RKO (cell line): ENCODE data around the gene SORCS3.

Experiments
- DNase-seq: peaks from one replicate; pipeline ENCODE4 v3.0.0-alpha.2; 2016; ENCODE audit warnings: low spot score

Gene SORCS3

DNA sequence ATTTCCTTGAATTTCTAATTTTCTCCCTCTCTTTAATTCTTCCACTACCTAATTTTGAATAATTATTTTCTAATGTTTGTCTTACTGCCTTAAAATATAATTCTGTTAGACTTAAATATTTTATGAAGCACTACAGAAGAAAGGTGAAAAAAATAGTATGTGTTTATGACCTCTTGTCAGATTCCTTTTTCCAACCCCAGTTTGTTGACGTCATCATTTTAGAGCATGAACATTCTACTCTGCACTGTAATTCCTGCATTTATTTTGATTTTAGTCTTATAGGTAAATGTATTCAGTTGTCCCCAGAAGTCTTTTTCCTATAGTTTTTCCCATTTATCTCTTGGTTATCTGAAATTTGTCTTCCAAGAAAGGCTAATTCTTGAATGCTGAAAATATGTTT lies 468.1 kb downstream of the SORCS3 start:
- no peak for DNase-seq

DNA sequence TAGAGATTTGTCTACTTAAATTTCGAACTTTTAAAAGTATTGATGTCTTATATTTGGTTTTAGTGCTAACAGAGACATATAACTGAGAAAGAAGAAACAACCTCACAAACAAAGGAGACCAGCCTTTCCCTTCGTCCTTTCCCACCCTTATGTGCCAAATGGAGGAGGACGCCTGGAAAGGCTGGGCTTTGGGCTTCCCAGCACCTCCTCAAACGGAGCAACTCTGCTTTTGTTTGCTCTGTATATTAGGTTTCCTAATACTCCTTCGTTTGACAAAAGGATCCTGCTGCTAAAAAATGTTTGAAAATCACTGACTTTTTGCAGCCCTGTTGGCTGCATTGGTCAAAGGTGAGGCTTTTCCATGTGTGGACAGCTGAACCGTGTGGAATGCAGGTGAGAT lies 471.8 kb downstream of the SORCS3 start:
- no peak for DNase-seq

DNA sequence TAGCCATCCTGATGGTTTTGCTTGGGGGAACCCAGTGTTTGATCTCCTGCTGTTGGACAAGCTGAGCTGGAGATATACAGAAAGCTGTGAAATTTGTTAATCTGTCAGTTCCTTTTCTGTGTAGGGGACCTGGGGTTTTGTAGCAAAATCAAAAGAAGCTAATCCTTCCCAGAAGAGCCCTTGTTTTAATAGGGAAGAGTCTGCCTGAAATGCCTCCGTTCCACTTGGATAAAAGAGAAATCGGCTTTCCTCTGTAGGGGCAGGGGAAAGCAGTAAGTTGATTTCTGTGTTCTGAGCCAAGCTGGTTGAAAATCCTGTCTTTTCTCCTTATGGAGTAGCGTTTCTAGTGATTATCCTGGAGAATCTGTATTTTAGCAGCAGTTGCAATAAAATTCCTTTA lies 472.6 kb downstream of the SORCS3 start:
- no peak for DNase-seq

DNA sequence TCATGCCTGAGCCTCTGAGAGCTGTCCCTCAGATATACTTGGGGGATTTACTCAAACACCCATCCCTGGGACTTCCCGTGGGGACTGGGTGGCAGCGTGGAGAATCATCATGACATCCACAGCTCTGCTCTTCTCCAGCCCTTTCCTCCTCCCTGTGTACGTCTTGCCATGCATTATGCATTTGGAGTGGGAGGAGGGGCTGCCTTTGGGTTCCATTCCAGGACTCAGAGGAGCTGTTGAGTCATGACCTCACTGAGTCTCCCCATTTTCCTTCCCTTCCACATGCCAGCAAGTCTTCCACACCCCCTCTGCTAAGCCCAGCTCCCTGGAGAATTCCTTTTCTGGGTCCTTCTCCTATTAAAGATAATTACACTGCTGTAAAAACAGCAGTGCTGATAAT lies 480.7 kb downstream of the SORCS3 start:
- DNase-seq = no peak

DNA sequence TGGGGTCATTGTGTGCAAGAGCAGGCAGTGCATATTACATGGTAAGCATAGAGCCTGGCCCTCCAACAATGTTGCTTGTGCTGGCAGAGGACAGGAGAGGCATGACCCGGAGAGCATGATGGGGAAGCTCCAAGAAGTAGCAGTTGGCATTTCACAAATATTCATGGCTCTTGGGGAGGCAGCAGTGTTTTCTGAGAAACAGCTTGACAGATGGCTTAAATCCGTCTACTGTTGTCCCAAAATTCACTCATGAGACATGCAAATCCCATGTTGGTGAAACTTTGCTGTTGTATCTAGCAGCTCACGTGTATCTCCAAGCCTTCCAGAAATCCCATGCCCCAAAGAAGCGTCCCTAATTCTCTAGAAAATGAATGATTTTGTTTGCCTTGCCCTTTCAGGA lies 487.0 kb downstream of the SORCS3 start:
- DNase-seq = no peak

DNA sequence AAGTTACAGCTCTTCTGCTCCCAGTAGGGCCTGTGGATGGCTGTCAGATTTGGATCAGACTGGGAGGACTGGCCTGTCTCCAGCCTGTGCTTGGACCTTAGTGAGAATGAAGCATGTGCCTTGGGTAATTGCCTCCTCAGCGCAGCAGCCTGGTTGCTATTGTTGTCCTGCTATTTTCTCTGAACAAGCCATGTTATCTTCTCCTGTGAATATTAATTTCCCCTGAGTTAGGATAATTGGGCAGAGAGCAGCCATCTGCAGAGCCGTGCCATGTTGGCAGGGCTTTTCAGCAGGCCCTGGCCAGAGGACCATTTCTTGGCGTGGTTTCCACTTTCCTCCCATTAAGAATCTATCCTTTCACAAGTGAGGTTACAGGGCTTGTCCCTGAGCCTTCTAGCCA lies 497.3 kb downstream of the SORCS3 start:
- DNase-seq = no peak

DNA sequence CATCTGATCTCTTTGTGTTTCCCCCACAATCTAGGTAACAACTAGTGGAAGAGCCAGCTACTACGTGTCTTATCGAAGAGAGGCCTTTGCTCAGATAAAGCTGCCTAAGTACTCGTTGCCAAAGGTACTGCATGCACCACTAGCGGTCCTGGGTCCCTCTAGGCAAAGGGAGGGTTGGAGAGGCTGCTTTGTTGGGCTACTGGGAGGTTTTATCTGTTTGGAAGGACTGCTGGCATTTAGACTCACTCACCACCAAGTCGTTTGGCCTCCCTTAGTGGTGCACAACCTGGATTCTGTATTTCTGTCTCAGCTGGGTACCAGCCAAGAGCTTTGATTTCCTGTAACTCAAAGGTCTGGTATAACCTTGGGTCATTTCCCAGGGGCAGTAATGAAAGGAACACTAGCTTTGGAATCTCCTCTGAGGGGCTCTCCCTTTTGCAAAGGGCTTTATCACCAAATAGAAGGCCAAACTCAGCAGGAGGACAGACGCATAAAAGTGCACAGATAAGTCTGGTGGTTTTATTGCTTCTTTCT lies 498.3 kb downstream of the SORCS3 start:
- DNase-seq = no peak

DNA sequence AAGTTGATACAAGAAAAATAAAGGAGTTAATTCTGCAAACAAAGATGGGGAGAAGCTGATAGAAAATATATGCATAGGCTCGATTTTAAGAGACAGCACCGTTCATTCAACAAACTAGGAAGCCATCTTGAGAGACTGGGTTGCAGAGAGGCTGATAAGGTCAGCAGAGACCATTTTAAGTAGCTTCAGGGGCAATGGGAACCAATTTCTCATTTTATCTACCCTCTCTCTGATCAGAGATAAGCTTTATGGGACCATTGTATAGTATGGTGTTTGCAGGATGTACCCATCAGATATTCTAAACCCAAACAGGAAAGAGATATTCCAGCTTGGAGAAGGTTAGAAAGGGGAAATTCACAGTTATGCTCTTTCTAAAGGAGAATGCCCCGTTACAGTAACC lies 499.5 kb downstream of the SORCS3 start:
- no peak for DNase-seq

DNA sequence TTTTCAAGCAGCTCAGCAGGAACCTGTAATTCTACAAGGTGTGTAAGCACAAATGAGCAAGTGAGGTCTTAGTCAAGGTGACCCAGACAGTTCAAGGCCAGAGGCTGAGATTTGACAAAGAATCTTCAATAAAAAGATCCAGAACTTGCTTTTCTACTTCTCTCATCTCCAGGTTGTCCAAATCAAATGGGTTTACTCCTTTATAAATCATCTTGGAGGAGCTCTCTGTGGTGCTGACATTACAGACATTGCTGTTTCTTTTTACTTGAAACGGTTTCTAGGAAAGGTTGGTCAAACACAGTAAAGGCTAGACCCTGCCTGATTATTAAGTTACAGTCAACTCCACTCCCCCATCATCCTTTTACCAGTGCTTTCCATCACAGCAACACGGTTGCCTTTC lies 504.6 kb downstream of the SORCS3 start:
- DNase-seq = no peak

DNA sequence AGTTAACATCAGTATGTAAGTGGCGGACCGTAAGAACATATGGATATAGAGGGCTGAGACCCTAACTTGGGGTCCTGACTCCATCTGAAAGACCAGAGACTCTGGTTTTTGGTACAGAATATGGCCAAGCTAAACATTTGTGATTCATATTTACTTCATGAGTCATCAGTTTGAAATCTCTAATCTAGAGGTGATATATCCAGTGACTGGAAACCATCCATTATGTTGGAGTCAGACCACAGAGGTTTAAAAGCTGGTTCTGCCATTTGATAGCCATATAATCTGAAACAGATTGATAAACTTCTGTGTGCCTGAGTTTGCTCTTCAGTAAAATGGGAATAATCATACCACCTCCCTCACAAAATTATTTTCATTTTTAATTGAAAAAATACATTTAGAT lies 505.3 kb downstream of the SORCS3 start:
- DNase-seq = no peak

DNA sequence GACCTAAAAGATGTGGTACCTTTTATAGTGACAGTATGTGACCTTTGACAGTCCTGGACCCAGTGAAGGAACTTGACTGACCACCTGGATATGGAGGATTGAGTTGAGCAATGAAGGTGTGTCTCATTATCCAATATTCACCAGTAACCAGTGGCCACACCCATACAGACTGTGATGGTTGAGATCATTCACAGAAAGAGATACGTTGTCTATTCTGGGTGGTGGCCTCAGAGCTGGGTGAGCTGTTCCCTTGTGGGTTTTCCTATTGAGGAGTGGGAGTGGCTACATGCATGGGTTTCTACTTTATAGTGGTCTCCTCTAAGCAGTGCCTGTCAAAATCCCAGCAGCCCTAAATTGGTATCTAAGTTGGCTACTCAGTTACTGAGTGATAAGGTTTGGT lies 507.4 kb downstream of the SORCS3 start:
- DNase-seq = no peak

DNA sequence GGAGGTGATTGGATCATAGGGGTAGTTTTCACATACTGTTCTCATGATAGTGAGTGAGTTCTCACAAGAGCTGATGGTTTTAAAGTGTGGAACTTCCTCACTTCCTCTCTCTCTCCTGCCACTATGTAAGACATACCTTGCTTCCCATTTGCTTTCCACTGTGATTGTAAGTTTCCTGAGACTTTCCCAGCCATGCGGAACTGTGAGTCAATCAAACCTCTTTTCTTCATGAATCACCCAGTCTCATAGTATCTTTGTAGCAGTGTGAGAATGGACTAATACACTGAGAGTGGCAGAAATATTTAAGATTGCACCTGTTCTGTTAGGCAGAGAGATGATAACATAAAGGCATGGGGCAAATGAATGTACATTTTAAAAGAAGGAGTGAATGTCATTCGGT lies 507.8 kb downstream of the SORCS3 start:
- peak; percentile 5 for DNase-seq

DNA sequence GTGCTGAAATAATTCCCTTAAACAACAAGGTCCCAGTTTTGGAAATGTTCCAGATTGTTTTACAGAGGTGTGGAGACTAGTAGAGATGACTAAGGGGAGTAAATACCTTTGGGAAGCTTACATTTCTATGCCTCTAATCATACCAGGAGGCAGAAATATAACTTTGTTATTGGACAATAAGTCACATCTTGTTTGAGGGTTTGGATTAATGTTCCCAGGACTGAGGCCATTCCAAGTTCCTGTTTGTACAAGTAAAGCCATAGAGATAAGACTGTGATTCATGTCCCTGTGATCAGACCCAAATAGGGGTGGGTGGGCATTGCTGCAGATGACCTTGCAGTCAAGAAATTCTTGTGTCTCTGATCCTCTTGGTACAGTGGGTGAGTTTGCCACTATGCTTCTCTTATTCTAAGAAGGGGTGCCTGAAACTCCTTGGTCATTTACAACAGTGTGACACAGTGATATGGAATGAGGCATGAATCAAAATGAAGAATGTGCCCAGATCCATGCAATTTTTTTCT lies 508.3 kb downstream of the SORCS3 start:
- DNase-seq = peak; percentile 4

DNA sequence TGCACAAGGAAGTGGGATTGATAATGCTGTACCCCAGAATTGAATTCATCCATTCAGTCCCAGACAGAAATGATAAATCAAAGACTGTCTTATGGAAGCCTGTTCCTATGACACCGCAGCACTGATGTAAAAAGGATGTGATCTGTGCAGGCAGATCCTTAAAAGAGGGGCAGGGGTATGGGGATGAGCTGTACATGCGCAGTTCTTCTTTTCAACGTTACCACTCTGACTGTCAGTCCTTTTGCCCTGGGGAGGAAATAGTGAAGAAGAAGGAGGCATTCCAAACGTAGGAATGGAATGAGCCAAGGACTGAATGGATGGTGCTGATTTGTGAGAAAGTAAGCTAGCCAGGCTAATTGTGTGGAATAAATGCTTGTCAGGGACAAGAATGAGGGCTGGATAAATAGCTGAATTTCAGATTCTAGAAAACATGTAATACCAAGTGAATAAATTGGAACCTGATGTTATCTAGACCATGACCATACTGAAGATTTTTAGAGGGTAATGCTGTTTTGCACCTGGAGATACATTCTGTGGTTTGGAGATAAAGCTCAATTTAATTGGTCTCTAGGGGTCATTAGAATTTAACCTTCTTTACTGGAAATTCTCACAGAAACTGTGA lies 509.3 kb downstream of the SORCS3 start:
- DNase-seq = no peak

DNA sequence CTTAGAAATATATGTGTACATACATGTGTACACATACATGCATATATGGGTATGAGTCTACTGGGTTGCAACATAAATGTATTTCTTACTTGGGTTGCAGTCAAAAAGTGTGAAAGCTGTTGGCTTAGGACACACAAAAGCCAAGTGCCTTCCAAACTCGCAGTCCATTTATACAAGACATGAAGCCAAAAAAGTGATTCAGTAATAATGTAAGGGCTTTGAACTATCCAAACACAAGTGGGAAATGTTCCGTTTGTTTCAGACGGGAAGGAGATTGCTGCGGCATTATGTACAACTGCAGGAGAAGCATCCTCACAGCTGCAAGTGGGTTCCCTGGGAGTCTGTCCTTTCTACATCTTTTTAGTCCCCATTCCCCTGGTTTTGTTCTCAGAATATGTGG lies 513.6 kb downstream of the SORCS3 start:
- DNase-seq = no peak

DNA sequence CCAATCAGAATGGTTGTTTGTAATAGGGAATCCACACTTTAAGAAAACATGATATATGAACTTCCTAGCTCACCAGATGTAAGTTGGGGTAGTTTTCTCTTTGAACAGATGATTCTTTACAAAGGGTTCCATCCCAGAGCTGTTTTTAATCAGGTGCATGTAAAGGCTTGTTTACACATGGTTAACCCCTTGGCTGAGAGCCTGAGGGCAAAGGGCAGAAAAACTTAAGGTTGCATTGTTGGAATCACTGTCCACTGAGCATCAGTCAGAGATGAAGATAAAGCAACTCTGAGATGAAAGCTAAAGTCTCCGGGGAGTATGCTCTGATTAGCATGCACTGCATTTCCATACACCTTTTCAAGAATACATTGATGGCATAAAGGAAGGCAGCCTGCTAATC lies 518.2 kb downstream of the SORCS3 start:
- DNase-seq = no peak

DNA sequence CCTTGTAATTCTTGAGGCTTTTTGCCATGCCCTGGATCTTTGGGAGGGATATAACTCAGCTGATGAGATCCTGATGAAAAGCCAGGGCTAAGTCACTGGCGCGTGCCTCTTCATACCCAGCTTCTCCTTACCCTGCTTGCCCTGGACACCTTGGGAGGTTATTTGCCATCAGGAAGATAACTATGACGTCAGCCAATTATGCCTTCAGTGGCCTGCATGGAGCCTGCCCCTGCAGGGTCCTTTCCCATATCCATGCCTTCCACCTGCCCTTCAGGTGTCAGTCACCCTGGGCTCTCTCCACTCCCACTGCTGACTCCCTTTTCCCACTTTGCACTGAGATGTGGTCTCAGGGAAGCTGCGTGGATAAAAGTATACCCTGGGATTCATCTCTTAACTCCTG lies 520.1 kb downstream of the SORCS3 start:
- no peak for DNase-seq

DNA sequence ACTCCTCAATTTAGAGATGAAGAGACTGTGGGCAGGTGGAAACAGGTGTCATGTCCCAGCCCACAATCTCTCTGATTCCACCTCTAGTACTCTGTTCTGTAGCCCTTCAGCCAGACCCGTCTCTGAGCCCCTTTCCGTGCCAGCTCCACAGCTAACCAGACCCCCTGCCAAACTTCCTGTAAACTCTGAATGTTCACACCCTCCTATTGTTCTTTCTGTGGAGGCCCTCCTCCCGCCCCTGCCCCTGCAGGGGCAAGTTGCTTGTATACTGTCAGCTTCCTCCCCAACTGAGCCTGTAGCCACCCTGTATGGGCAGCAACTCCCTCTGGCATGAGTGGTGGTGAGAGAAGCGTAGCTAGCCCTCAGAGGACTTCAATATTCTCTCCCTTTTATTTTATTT lies 520.7 kb downstream of the SORCS3 start:
- no peak for DNase-seq

DNA sequence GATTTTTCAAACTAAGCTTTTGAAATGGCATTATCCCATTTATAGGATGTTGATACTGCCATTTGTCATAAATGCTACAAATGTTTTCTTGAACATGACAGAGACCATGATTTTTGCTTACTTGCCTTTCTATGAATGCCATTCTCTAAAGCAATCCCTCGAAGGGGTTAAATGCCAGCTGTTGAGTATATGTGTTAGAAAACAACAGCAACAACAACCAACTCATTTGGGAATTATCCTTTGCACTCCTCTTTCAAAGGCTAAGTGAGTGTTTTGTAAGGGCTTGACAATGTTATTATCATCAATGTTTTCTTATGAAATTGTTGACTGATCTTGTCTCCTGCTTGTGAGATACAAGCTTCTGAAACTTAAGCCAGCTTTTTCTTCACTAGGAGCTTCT lies 529.4 kb downstream of the SORCS3 start:
- no peak for DNase-seq

DNA sequence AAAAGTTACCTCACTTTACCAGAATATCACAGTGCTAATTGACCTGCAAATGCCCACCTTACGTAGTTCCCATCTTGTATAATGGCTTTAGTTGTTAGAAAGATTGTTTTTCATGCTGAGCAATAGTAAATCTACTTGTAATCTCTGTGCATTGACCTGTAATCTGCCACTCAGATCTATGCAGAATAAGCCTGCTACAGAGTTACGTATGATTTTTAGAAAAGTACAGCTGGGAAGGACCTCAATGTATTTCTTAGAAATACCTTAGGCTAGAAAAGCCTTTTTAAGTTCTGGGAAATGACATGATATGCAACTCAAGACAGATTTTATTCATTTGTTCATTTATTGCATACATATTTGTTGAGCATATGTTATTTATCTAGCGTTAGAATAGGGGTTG lies 530.9 kb downstream of the SORCS3 start:
- no peak for DNase-seq

DNA sequence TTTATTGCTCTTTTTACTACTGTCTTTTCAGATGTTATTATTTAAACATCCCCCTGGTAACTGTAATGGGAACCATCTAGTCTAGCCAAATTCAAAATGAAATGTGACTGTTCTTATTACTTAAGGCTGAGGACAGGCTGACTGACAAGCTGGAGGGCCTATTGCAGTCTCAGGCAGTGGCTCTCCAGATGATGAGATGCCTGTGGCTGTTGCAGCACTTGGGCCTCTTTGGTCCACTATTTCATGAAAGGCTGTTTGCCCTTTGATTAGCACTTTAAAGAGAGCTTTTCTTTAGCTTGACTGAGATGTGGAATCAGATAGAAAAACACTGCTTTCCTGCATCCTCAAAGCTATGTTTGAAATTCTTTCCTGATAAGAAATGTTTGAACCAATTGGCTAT lies 540.5 kb downstream of the SORCS3 start:
- no peak for DNase-seq

DNA sequence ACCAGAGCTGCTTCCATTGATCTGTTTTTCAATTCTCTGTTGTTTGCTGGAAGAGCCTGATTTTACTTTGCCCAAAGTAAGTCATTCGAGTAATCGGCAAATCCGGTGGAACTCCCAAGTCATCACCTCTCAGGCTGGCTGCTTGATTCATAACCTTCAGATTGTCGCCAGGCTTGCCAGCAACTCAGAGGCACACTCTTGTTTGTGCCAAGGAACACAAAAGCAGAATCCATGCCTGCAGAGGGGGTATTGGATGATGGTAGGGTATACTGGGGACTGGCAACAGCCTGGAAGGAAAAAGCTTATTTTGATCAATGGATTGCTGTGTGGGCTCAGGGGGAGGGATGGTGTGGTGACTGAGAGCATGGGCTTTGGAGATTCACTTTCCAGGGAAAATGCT lies 542.4 kb downstream of the SORCS3 start:
- no peak for DNase-seq

DNA sequence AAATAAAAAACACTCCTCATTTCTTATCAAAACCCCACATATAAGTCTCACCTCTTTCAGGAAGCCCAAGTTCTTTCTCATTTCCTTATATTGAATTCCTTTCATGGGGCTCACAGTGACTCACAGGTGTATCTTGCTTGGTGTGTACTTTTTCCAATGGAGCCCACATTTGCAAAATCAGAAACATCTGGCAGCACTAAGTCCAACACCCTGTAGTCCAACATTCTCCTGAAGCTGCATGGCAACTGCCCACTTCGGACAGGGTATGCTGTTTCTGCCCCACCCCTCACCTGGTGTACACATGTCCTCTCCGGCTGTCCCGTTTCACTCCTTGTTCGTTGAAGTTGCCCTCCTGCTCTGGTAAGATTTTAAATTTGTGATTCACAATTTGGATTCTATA lies 544.1 kb downstream of the SORCS3 start:
- no peak for DNase-seq

DNA sequence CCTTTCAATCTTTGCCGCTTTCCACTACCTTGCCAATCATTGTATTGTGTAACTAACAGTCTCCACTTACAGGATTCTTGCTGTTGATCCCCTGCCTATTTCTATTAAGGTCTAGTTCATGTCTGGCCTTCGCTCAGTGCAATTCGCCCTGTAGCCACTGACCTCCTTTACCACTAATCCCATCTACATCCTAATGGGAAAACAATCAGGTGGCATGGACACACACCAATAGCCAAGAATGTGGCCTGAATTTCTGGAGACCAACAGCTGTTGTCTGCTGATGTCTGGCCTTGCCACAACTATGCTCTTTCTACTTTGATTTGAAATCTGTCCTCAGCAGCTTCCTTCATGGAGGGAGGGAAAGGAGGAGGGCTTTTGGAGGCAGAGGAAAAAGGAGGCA lies 546.2 kb downstream of the SORCS3 start:
- no peak for DNase-seq
